Measurements from ENCODE around the gene RRP1. TPM values are rescaled to one million over a fixed set of nuclear protein-coding genes. Genes with fewer than 3 reads are reported as not detected.
A peak's percentile ranks its signal among the peaks of the same experiment; 100 is the strongest.

RRP1 gene
- polyA plus RNA-seq, 6 donors from 2014 or later, result 9.4 to 18.6 (median 10.9) TPM

GRCh38 chr21:43803558-43804300 is 14.4 kb downstream of the RRP1 start:
- H3K4me1 Mint-ChIP-seq, result peaks cover 22 to 37% (median 29%) of the 10 kb centered on the region in 3 donors
- H3K27me3 Mint-ChIP-seq, result no peaks in the 10 kb centered on the region
- H3K9me3 Mint-ChIP-seq, result no peaks in the 10 kb centered on the region
- ATAC-seq (ENCODE audit: low read depth in 2 of 2) (no peak), DNase-seq (no peak)
- H3K36me3 Mint-ChIP-seq, result peaks cover 0 to 19% of the 10 kb centered on the region in 2 donors
- peak overlapping the region in 5 of 6 donors; percentile 24 to 91 (median 67) for H3K27ac Mint-ChIP-seq
- H3K4me3 Mint-ChIP-seq, result peak overlapping the region in 2 of 8 donors; percentile 26 to 59

- Mint-ChIP-seq H3K36me3 (peaks cover 0 to 14% of the 10 kb centered on the region in 2 donors), H3K4me3 (peak overlapping the region; percentile 33 to 92 (median 78)), H3K4me1 (peaks cover 22 to 42% (median 29%) of the 10 kb centered on the region in 3 donors), H3K27ac (peak overlapping the region; percentile 76 to 99 (median 95)), H3K27me3 (no peaks in the 10 kb centered on the region), H3K9me3 (no peaks in the 10 kb centered on the region)
- ATAC-seq (ENCODE audit: low read depth in 2 of 2) (peak; percentile 99 to 100), DNase-seq (peak; percentile 93)
These were observed 16.0 kb downstream of the RRP1 start for GRCh38 chr21:43805275-43805800.

GRCh38 chr21:43806017-43806710 is 16.8 kb downstream of the RRP1 start:
- DNase-seq (no peak), ATAC-seq (ENCODE audit: low read depth in 2 of 2) (no peak)
- peak overlapping the region; percentile 23 to 92 (median 78) for H3K4me3 Mint-ChIP-seq
- peak overlapping the region; percentile 47 to 99 (median 95) for H3K27ac Mint-ChIP-seq
- H3K36me3 Mint-ChIP-seq, result peaks cover 0 to 14% of the 10 kb centered on the region in 2 donors
- H3K9me3 Mint-ChIP-seq, result no peaks in the 10 kb centered on the region
- H3K27me3 Mint-ChIP-seq, result peaks cover 0 to 6% (median 0%) of the 10 kb centered on the region in 3 donors
- peaks cover 28 to 50% (median 35%) of the 10 kb centered on the region in 3 donors for H3K4me1 Mint-ChIP-seq

GRCh38 chr21:43808367-43808766 is 19.0 kb downstream of the RRP1 start:
- H3K9me3 Mint-ChIP-seq, result no peaks in the 10 kb centered on the region
- peak overlapping the region in 1 of 6 donors; percentile 11 for H3K27ac Mint-ChIP-seq
- peaks cover 0 to 1% of the 10 kb centered on the region in 2 donors for H3K36me3 Mint-ChIP-seq
- H3K4me1 Mint-ChIP-seq, result peaks cover 28 to 58% (median 35%) of the 10 kb centered on the region in 3 donors
- H3K4me3 Mint-ChIP-seq, result no peak overlapping the region
- H3K27me3 Mint-ChIP-seq, result peaks cover 0 to 17% (median 6%) of the 10 kb centered on the region in 3 donors
- no peak for DNase-seq
- no peak for ATAC-seq (ENCODE audit: low read depth in 2 of 2)

GRCh38 chr21:43808832-43809251 is 19.5 kb downstream of the RRP1 start:
- Mint-ChIP-seq H3K27me3 (peaks cover 0 to 17% (median 6%) of the 10 kb centered on the region in 3 donors), H3K36me3 (no peaks in the 10 kb centered on the region), H3K4me3 (no peak overlapping the region), H3K4me1 (peaks cover 28 to 53% (median 35%) of the 10 kb centered on the region in 3 donors), H3K9me3 (no peaks in the 10 kb centered on the region), H3K27ac (no peak overlapping the region)
- ATAC-seq (ENCODE audit: low read depth in 2 of 2) (no peak), DNase-seq (no peak)

- no peak overlapping the region for H3K4me3 Mint-ChIP-seq
- peaks cover 28 to 51% (median 35%) of the 10 kb centered on the region in 3 donors for H3K4me1 Mint-ChIP-seq
- no peaks in the 10 kb centered on the region for H3K9me3 Mint-ChIP-seq
- DNase-seq (no peak), ATAC-seq (ENCODE audit: low read depth in 2 of 2) (no peak)
- no peaks in the 10 kb centered on the region for H3K36me3 Mint-ChIP-seq
- H3K27ac Mint-ChIP-seq, result peak overlapping the region in 2 of 6 donors; percentile 37 to 56
- peaks cover 0 to 17% (median 7%) of the 10 kb centered on the region in 3 donors for H3K27me3 Mint-ChIP-seq
These were observed 20.0 kb downstream of the RRP1 start for GRCh38 chr21:43809346-43809799.

GRCh38 chr21:43809853-43810504 is 20.6 kb downstream of the RRP1 start:
- peak overlapping the region in 1 of 8 donors; percentile 2 for H3K4me3 Mint-ChIP-seq
- no peaks in the 10 kb centered on the region for H3K36me3 Mint-ChIP-seq
- H3K9me3 Mint-ChIP-seq, result no peaks in the 10 kb centered on the region
- peaks cover 33 to 50% (median 36%) of the 10 kb centered on the region in 3 donors for H3K4me1 Mint-ChIP-seq
- no peak for DNase-seq
- ATAC-seq (ENCODE audit: low read depth in 2 of 2), result no peak
- peaks cover 0 to 22% (median 13%) of the 10 kb centered on the region in 3 donors for H3K27me3 Mint-ChIP-seq
- H3K27ac Mint-ChIP-seq, result peak overlapping the region in 3 of 6 donors; percentile 27 to 81 (median 78)

GRCh38 chr21:43810505-43811261 is 21.3 kb downstream of the RRP1 start:
- DNase-seq, result peak; percentile 84
- Mint-ChIP-seq H3K36me3 (no peaks in the 10 kb centered on the region), H3K4me3 (peak overlapping the region in 1 of 8 donors; percentile 13), H3K4me1 (peaks cover 29 to 44% (median 29%) of the 10 kb centered on the region in 3 donors), H3K27ac (peak overlapping the region in 4 of 6 donors; percentile 27 to 78 (median 58)), H3K9me3 (no peaks in the 10 kb centered on the region), H3K27me3 (peaks cover 0 to 22% (median 14%) of the 10 kb centered on the region in 3 donors)
- ATAC-seq (ENCODE audit: low read depth in 2 of 2), result peak; percentile 81 to 92

- H3K36me3 Mint-ChIP-seq, result no peaks in the 10 kb centered on the region
- H3K27me3 Mint-ChIP-seq, result peaks cover 0 to 22% (median 14%) of the 10 kb centered on the region in 3 donors
- H3K4me1 Mint-ChIP-seq, result peaks cover 21 to 36% (median 21%) of the 10 kb centered on the region in 3 donors
- H3K9me3 Mint-ChIP-seq, result no peaks in the 10 kb centered on the region
- H3K27ac Mint-ChIP-seq, result no peak overlapping the region
- DNase-seq (no peak), ATAC-seq (ENCODE audit: low read depth in 2 of 2) (no peak)
- no peak overlapping the region for H3K4me3 Mint-ChIP-seq
These were observed 22.1 kb downstream of the RRP1 start for GRCh38 chr21:43811262-43812105.

- no peaks in the 10 kb centered on the region for H3K36me3 Mint-ChIP-seq
- no peak for DNase-seq
- no peaks in the 10 kb centered on the region for H3K9me3 Mint-ChIP-seq
- no peak for ATAC-seq (ENCODE audit: low read depth in 2 of 2)
- H3K4me1 Mint-ChIP-seq, result peaks cover 13 to 28% (median 16%) of the 10 kb centered on the region in 3 donors
- no peak overlapping the region for H3K4me3 Mint-ChIP-seq
- peaks cover 0 to 22% (median 14%) of the 10 kb centered on the region in 3 donors for H3K27me3 Mint-ChIP-seq
- peak overlapping the region in 1 of 6 donors; percentile 52 for H3K27ac Mint-ChIP-seq
These were observed 22.9 kb downstream of the RRP1 start for GRCh38 chr21:43812139-43812821.

GRCh38 chr21:43812957-43813655 is 23.7 kb downstream of the RRP1 start:
- DNase-seq (no peak), ATAC-seq (ENCODE audit: low read depth in 2 of 2) (no peak)
- H3K27me3 Mint-ChIP-seq, result peaks cover 0 to 22% (median 14%) of the 10 kb centered on the region in 3 donors
- no peaks in the 10 kb centered on the region for H3K9me3 Mint-ChIP-seq
- no peaks in the 10 kb centered on the region for H3K36me3 Mint-ChIP-seq
- H3K4me3 Mint-ChIP-seq, result no peak overlapping the region
- peaks cover 12 to 28% (median 16%) of the 10 kb centered on the region in 3 donors for H3K4me1 Mint-ChIP-seq
- no peak overlapping the region for H3K27ac Mint-ChIP-seq
